Activated T-cell treated with anti-CD3 and anti-CD28 coated beads, Interleukin-2, amount 50 U/mL, for 24 hours (primary cell): ENCODE results near the gene MEIOB.

Source experiments
- DNase-seq: peaks from one replicate; pipeline ENCODE4 v3.0.0-alpha.2; 2020
- H3K27ac Mint-ChIP-seq: 2 replicates; pipeline ENCODE4 v1.8.0; 2020; ENCODE audit warnings: mild to moderate bottlenecking, mixed read lengths
- H3K27me3 Mint-ChIP-seq: 2 replicates; pipeline ENCODE4 v1.8.0; 2020; ENCODE audit warnings: mixed read lengths
- H3K36me3 Mint-ChIP-seq: 2 replicates; pipeline ENCODE4 v1.8.0; 2020; ENCODE audit warnings: low read depth, mixed read lengths
- H3K4me1 Mint-ChIP-seq: 2 replicates; pipeline ENCODE4 v1.8.0; 2020; ENCODE audit warnings: low read depth, mixed read lengths
- H3K4me3 Mint-ChIP-seq: 2 replicates; pipeline ENCODE4 v1.8.0; 2020; ENCODE audit warnings: mild to moderate bottlenecking, moderate library complexity, mixed read lengths
- H3K9me3 Mint-ChIP-seq: 2 replicates; pipeline ENCODE4 v1.8.0; 2020; ENCODE audit warnings: mixed read lengths

Gene MEIOB

DNA sequence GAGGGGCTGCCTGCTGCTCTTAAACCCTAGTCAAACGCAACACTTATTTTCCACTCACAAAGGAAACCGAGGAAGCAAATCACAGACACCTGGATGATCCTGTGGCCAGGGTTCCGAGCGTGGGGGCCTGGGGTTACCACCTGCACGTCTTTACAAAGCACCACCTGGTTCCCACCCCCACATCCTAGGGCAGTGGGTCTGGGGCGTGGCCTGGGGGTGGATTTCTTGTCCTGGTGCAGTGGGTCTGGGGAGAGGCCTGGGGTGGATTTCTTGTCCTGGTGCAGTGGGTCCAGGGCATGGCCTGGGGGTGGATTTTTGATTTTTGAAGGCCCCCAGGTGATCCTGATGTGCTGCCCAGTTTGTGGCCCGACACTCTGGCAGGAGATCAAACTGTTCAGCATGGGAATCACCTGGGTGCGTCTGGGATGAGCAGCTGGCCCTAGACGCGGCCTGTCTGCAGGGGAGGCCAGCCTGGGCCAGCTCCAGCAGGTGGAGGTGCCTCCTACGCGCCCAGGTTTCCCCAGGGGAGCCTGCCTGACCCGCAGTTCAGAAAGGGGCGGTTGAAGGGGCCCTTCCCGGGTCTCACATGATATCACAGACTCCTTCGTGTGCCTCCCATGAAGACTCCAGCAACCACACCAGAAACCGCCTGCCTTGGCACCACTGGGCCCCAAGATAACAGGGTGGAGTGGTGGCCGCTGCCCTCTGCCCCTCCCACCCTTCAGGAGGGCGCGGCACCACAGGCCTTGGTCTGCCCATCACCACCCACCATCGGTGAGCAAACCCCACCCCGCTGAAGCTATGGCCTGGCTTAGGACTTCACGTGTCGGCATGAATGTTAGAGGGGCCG lies 51.6 kb downstream of the MEIOB start:
- H3K27ac Mint-ChIP-seq = no peak overlapping the region
- no peaks in the 10 kb centered on the region for H3K9me3 Mint-ChIP-seq
- no peak overlapping the region for H3K4me3 Mint-ChIP-seq
- DNase-seq = no peak
- peaks cover 50% of the 10 kb centered on the region for H3K36me3 Mint-ChIP-seq
- no peaks in the 10 kb centered on the region for H3K27me3 Mint-ChIP-seq
- peaks cover 16% of the 10 kb centered on the region for H3K4me1 Mint-ChIP-seq

DNA sequence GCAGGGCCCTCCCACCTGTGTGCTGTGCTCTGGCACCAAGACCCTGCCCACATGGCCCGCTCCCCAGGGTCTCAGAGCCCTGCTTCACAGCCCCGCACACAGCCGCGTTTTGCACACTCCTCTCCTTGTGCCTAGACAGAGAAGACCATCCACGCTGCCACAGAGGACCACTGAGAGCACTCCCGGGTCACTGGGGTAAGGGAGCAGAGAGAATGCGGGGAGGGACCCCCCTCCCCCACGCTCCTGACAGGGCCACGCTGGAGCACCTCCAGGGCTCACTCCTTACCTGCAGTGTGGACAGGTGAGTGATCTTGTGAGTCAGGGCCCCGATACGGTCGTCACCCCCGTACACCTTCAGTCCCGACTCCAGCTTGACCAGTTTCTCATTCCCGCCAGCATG lies 52.4 kb downstream of the MEIOB start:
- no peaks in the 10 kb centered on the region for H3K9me3 Mint-ChIP-seq
- no peak overlapping the region for H3K4me3 Mint-ChIP-seq
- peaks cover 10% of the 10 kb centered on the region for H3K4me1 Mint-ChIP-seq
- H3K36me3 Mint-ChIP-seq = peaks cover 56% of the 10 kb centered on the region
- no peaks in the 10 kb centered on the region for H3K27me3 Mint-ChIP-seq
- no peak for DNase-seq
- H3K27ac Mint-ChIP-seq = peak overlapping the region; percentile 52

DNA sequence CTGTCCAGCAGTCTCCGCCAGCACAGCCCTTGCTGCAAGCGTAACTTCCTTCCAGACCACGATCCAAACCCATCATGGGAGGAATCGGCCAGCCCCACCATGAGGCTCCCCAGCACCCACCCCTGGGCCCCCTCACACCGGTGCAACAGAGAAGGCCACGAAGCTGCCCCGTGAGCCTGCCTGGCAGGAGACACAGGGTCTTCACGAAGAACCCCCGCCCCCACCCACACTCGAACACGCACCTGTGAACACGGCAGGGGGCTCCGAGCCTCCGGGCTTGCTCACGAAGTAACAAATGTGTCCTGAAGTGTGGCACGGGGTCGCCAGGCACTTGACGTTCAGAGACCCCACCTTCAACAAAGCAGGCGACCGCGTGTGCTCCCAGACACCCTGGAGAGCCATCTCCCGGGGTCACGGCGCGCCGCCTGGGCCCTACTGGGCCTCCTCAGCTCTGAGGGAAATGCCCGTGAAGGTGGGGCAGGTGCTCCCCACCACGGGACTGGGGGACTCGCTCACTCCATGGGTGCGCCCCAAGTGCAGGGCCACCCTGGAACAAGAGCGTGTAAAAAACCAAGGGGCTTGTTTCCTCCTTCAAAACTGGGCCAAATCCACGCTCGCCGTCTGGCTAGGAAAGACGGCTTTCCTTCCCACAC lies 53.0 kb downstream of the MEIOB start:
- no peak overlapping the region for H3K27ac Mint-ChIP-seq
- H3K4me3 Mint-ChIP-seq = no peak overlapping the region
- no peaks in the 10 kb centered on the region for H3K9me3 Mint-ChIP-seq
- peaks cover 57% of the 10 kb centered on the region for H3K36me3 Mint-ChIP-seq
- H3K4me1 Mint-ChIP-seq = peaks cover 4% of the 10 kb centered on the region
- no peak for DNase-seq
- no peaks in the 10 kb centered on the region for H3K27me3 Mint-ChIP-seq

DNA sequence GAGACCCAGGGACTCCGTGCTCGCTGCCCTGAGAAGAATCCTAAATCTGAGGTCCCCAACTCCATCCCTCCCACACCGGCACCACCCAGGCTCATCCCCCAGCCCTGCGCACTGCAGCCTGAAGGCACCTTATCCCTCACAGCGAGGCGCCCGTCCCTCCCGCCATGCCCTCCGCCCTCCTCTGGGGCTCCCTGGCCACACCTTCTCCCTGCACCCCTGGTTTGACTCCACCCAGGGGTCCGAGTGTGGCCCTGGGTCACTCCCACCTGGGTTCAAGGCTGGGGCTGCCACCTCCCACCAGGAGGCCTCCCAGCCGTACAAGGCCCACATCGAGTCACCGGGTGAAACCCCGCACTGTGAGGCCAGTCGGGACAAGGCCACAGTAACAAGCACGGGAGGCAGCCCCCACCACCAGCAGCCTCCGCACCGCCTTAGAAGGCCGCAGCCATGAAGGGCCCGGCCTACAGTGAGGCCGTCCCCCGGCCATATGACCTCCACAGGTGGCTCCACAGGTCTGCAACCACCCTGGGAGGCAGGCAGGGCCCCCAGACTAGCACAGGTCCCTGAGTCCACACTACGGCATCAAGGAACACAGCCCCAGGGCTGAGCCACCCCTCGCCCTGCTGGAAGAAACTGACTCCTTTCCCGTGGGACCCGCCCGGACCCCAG lies 53.6 kb downstream of the MEIOB start:
- Mint-ChIP-seq H3K4me3 (no peak overlapping the region), H3K27ac (no peak overlapping the region)
- DNase-seq = no peak

DNA sequence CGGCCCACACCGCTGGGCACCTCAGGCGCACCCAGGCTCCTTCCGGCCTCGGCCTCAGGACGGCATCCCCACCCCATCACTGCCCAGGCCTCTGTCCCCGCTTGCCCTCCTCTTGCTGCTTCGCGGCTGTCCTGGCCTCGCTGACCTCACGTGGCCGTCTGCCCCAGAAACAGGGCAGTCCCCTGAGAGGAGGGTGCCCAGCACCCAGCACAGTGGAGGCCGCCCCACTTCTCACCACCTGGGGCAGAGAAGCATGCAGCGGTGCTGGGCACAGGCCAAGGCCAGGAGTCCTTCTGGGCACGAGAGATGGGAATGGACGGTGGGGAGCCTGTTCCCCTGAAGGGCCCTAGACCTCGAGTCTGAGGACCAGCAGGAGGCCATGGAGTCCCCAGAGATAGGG lies 54.2 kb downstream of the MEIOB start:
- Mint-ChIP-seq H3K27ac (peak overlapping the region; percentile 29), H3K9me3 (no peaks in the 10 kb centered on the region), H3K36me3 (peaks cover 69% of the 10 kb centered on the region), H3K27me3 (no peaks in the 10 kb centered on the region), H3K4me3 (no peak overlapping the region), H3K4me1 (peaks cover 8% of the 10 kb centered on the region)
- no peak for DNase-seq

More for the DNA sequence above, 53.6 kb downstream of the MEIOB start:
- Mint-ChIP-seq H3K36me3 (peaks cover 64% of the 10 kb centered on the region), H3K27me3 (no peaks in the 10 kb centered on the region), H3K4me1 (peaks cover 2% of the 10 kb centered on the region), H3K9me3 (no peaks in the 10 kb centered on the region)

DNA sequence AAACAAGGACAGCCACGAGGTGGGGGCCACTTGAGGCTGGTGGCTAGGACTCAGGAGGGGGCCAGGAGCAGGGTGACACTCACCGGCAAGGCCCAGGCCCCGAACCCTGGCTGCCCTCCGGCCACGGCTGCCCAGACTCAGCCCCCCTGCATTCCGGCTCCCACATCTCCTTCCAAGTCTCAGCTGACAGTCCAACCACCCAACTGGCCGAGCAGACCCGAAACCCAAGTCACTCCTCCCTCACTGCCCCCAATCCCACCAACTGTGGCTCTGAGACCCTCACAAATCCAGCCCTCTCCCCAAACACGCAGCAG lies 54.7 kb downstream of the MEIOB start:
- Mint-ChIP-seq H3K27ac (peak overlapping the region; percentile 29), H3K27me3 (no peaks in the 10 kb centered on the region)

DNA sequence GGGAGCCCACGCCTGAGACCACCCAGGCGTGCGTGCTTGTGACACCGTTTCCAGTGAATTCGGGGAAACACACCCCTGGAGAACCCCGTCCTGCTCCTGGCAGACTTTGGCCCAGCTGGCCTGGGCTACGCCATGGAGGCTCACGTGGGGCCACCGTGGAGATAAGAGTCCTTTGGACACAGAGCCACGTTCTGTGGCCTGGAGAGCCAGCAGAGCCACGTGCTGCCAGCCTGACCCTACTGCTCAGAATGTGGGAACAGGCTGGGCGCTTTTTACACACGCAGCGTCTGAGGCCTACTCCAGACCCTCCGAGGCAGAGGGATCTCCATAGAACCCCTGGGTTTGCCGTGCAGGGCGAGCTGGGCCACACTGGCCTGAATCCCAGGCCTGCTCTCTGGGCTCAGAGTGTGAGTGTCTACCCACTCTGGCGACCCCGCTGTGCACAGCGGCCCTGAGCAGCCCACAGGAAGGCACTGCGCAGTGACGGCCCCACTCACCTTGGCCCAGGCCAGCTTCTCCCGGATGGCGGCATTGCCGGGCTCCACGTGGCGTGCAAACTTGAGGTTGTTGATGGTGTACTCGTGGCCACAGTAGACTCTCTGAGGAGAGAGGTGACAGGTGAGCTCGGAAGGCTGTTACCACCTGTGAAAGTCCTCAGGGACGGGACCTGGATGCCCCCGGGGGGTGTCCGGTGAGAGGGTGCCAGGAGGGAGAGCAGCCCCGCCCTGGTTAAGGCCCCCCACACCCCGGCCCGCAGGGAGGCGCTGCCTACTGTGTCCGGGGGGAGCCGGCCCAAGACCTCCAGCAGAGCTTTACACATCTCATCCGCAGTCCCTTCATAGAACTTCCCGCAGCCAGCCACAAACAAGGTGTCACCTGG lies 55.3 kb downstream of the MEIOB start:
- H3K36me3 Mint-ChIP-seq = peaks cover 67% of the 10 kb centered on the region
- no peak overlapping the region for H3K27ac Mint-ChIP-seq
- no peaks in the 10 kb centered on the region for H3K27me3 Mint-ChIP-seq
- no peak for DNase-seq
- no peak overlapping the region for H3K4me3 Mint-ChIP-seq
- no peaks in the 10 kb centered on the region for H3K9me3 Mint-ChIP-seq
- peaks cover 11% of the 10 kb centered on the region for H3K4me1 Mint-ChIP-seq

More for the DNA sequence above, 54.7 kb downstream of the MEIOB start:
- DNase-seq = no peak
- H3K4me1 Mint-ChIP-seq = peaks cover 11% of the 10 kb centered on the region
- no peak overlapping the region for H3K4me3 Mint-ChIP-seq
- H3K9me3 Mint-ChIP-seq = no peaks in the 10 kb centered on the region
- H3K36me3 Mint-ChIP-seq = peaks cover 70% of the 10 kb centered on the region

DNA sequence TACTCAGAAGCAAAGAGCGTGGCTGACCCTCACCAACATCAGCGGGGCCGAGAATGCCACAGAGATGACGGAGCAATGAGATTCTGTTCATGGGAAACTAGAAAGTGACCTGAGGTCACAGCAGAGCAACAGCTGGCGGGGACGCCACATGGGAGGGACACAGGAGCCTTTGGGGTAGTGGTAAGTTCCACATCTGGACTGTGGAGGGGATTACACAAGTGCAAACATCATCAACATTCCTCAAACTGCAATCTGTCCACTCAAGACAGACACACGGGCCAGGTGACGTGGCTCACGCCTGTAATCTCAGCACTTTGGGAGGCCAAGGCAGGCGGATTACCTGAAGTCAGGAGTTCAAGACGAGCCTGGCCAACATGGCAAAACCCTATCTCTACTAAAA lies 56.5 kb downstream of the MEIOB start:
- no peak for DNase-seq
- peaks cover 58% of the 10 kb centered on the region for H3K36me3 Mint-ChIP-seq
- H3K4me1 Mint-ChIP-seq = peaks cover 11% of the 10 kb centered on the region
- H3K27ac Mint-ChIP-seq = peak overlapping the region; percentile 45
- no peaks in the 10 kb centered on the region for H3K27me3 Mint-ChIP-seq
- no peaks in the 10 kb centered on the region for H3K9me3 Mint-ChIP-seq
- H3K4me3 Mint-ChIP-seq = no peak overlapping the region

DNA sequence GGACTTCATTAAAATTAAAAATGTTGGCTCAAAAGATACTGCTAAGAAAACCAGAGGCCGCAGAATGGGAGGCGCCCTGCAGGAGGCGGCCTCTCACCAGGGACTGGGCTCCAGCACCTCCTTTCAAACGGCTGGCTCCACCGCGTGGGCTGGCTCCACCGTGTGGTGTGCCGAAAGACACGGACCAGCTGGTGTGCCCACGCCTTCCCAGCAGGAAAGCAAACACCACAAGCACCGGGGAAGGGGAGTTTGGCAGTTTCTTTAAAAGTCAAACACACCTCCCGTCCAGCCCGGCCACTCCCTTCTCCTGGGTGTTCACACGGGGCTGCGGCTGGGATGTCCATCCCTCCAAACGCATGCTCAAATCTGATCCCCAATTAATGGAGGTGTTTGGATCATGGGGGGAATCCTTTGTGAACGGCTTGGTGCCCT lies 59.2 kb downstream of the MEIOB start:
- Mint-ChIP-seq H3K27ac (peak overlapping the region; percentile 74), H3K27me3 (no peaks in the 10 kb centered on the region), H3K9me3 (no peaks in the 10 kb centered on the region), H3K4me3 (no peak overlapping the region), H3K4me1 (peaks cover 11% of the 10 kb centered on the region), H3K36me3 (peaks cover 67% of the 10 kb centered on the region)
- DNase-seq = peak; percentile 53

DNA sequence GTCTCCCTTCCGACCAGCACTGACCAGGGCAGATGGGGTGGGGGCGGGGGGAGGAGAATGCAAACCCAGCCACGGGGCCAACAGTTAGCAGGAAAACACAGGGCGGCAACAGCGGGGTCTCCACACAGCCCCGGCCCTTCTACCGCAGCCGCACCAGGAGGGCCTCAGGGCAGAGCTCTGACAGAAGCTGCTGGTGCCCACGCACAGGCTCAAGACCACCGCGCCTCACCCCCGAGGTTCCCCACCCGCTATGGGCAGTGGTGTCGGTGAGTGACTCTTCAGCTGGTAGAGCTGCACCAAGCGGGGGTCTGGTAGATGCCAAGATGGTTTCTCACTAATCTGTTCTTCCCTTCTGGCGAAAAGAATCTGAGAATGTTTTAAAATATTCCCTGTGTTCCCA lies 61.4 kb downstream of the MEIOB start:
- no peak for DNase-seq
- H3K4me1 Mint-ChIP-seq = peaks cover 11% of the 10 kb centered on the region
- peaks cover 72% of the 10 kb centered on the region for H3K36me3 Mint-ChIP-seq
- H3K27ac Mint-ChIP-seq = no peak overlapping the region
- no peaks in the 10 kb centered on the region for H3K27me3 Mint-ChIP-seq
- H3K4me3 Mint-ChIP-seq = no peak overlapping the region
- no peaks in the 10 kb centered on the region for H3K9me3 Mint-ChIP-seq

DNA sequence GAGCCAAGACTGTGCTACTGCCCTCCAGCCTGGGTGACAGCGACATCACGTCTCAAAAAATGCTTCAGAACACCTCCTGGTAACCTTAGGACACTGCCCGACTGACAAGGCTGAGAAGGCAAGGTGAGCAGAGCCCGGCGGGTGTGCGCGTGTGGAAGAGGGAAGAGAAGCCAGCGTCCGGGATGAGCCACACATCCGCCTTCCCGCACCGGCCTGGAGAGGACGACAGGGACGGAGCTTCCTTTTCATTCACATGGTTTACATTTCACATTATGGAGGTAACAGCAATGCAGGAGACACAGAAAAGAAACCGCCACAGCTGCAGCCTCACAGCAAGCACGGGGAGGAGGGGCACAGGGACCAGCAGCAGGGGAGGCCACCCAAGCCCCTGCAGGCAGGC lies 61.9 kb downstream of the MEIOB start:
- DNase-seq = no peak
- no peaks in the 10 kb centered on the region for H3K27me3 Mint-ChIP-seq
- H3K4me1 Mint-ChIP-seq = peaks cover 11% of the 10 kb centered on the region
- H3K4me3 Mint-ChIP-seq = no peak overlapping the region
- peaks cover 72% of the 10 kb centered on the region for H3K36me3 Mint-ChIP-seq
- H3K27ac Mint-ChIP-seq = no peak overlapping the region
- H3K9me3 Mint-ChIP-seq = no peaks in the 10 kb centered on the region

DNA sequence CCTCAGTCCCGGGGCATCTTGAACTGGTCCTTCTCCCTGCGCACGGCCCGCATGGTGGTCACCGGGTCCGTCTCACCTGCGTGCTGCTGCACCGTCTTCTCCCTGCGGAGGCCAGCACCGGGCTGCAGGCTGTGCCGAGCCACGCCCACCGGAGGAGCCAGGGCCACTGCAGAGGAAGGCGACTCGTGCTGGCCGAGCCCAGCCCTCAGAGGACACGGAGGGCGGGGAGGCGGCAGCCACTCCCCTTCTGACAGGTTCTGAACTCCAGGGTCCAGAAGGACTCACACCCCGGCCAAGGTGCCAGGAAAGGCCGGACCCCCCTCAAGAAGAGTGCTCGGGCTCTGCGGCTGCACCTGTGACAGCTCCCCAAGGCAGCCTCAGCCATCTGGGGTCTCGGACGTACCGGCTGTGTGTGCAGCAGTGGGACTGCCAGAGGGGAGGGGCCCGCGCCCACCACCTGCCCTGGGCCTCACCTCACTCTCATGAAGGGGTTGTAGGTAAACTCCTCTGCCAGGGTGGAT lies 62.6 kb downstream of the MEIOB start:
- no peak overlapping the region for H3K4me3 Mint-ChIP-seq
- DNase-seq = no peak
- no peaks in the 10 kb centered on the region for H3K9me3 Mint-ChIP-seq
- H3K4me1 Mint-ChIP-seq = peaks cover 11% of the 10 kb centered on the region
- peaks cover 76% of the 10 kb centered on the region for H3K36me3 Mint-ChIP-seq
- H3K27ac Mint-ChIP-seq = no peak overlapping the region
- H3K27me3 Mint-ChIP-seq = no peaks in the 10 kb centered on the region

DNA sequence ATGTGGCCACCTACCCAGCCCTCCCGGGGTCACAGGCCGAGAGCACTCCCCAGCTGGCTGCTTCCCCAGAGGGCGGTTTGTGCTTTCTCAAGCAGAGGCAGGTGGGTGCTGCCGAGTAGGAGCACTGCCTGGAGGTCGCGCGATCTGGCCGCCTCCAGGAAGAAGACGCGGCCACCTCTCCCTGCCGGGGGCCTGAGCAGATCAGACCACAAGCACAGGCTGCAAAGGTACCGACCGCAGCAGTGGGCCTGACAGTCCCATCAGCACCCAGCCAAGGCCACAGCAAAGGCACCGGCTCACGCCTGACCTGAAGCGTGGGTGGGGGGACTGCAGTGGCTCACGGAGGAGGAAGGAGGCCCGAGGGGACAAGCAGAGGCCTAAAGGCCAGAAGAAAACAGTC lies 63.3 kb downstream of the MEIOB start:
- no peak for DNase-seq
- Mint-ChIP-seq H3K4me3 (no peak overlapping the region), H3K9me3 (no peaks in the 10 kb centered on the region), H3K36me3 (peaks cover 75% of the 10 kb centered on the region), H3K27ac (no peak overlapping the region), H3K27me3 (no peaks in the 10 kb centered on the region), H3K4me1 (peaks cover 11% of the 10 kb centered on the region)

DNA sequence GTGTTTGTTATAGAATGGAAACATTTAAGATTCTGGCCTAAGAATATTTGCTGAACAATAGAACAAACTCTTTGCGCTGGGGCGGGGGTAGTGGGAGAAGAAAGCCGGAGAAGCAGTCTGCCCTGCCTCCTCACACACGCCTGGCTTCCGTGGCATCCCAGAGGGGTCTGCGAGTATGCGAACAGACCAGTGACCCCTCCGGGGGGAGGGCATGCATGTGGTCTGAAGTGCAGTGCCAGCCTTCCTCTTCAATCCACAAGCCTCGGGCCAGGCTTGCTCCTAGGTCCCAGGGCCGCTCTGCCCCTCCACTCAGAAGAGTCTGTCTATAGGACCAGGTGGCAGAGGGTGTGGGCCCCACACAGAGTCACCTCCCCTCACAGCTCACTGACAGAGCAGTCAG lies 64.3 kb downstream of the MEIOB start:
- Mint-ChIP-seq H3K27me3 (no peaks in the 10 kb centered on the region), H3K9me3 (no peaks in the 10 kb centered on the region), H3K36me3 (peaks cover 66% of the 10 kb centered on the region), H3K27ac (no peak overlapping the region), H3K4me3 (no peak overlapping the region), H3K4me1 (peaks cover 2% of the 10 kb centered on the region)
- no peak for DNase-seq
